ENCODE data around the gene PTPN21. TPM values are rescaled to one million over a fixed set of nuclear protein-coding genes. Genes with fewer than 3 reads are reported as not detected.

The PTPN21 gene
- total RNA-seq, 1 experiment from 2014 or later: 15.0 TPM

DNA sequence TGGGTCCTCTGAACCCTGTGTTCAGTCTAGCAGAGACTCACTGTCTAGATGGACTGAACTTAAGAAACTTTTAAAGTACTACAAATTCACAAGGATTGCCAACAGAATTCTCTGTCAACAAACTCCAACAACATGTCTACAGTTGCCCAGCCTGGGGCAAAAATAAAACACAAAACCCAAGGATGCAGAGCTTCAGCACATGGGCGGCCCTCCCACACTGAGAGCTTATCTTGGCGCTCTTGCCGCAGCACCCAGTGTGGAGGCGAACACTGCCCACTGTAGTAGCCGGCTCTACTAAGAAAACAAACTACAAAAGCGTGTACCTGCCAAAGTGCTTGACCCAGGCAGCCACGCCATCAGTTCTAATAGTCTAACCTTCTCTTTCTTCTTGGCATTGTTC, 66.7 kb downstream of the PTPN21 start:
- no peaks in the 10 kb centered on the region for H3K27me3 ChIP-seq (ENCODE audit: control insufficient read depth, insufficient read depth, low read length)
- no peaks in the 10 kb centered on the region for H3K4me1 ChIP-seq (ENCODE audit: control insufficient read depth, insufficient read depth, low read length)
- BruUV-seq (replicated peaks): no TSS peak
- DNase-seq (ENCODE audit: low read depth, low spot score) (no peak), ATAC-seq (no peak)
- no peaks in the 10 kb centered on the region; the same call in 1 of the 2 replicates for H3K36me3 ChIP-seq (ENCODE audit: control insufficient read depth, insufficient read depth, low read length)
- POLR2A ChIA-PET: no interaction called here
- H3K27ac ChIP-seq (ENCODE audit: low read length): no peak overlapping the region
- in situ Hi-C loops (cut with HindIII; ENCODE audit: low pct_unique_long_range_greater_than_20kb, low sequenced_read_pairs): no loop called here
- TF ChIP-seq, protein P1, sequence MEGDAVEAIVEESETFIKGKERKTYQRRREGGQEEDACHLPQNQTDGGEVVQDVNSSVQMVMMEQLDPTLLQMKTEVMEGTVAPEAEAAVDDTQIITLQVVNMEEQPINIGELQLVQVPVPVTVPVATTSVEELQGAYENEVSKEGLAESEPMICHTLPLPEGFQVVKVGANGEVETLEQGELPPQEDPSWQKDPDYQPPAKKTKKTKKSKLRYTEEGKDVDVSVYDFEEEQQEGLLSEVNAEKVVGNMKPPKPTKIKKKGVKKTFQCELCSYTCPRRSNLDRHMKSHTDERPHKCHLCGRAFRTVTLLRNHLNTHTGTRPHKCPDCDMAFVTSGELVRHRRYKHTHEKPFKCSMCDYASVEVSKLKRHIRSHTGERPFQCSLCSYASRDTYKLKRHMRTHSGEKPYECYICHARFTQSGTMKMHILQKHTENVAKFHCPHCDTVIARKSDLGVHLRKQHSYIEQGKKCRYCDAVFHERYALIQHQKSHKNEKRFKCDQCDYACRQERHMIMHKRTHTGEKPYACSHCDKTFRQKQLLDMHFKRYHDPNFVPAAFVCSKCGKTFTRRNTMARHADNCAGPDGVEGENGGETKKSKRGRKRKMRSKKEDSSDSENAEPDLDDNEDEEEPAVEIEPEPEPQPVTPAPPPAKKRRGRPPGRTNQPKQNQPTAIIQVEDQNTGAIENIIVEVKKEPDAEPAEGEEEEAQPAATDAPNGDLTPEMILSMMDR (IDR thresholded peaks at IDR 0.05): no peak
- CTCF ChIA-PET: no interaction called here
- H3K9me3 ChIP-seq (ENCODE audit: control insufficient read depth, insufficient read depth, low read depth, low read length): no peaks in the 10 kb centered on the region
- intact Hi-C loops (cut with micrococcal nuclease; ENCODE audit: unreplicated experiment): no loop called here
- H3K4me3 ChIP-seq (ENCODE audit: low read depth in 2 of 2, low read length in 2 of 2): no peak overlapping the region

DNA sequence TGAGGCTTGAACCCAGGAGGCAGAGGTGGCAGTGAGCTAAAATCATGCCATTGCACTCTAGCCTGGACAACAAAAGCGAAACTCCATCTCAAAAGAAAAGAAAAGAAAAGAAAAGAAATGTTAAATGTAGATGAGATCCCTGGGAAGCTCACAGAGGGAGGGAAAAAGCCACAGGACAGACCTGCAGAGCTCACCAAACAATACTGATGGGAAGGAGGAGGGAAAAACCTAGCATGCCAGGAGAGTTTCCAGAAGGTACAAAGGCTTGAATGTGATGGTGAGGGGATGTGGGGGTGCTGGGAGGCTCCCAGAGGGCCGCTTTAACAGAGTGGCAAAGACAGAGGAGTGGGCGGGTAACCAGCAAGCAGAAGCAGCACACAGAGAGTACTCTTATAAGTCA, 72.3 kb downstream of the PTPN21 start:
- no TSS peak for BruUV-seq (replicated peaks)
- ChIA-PET POLR2A (no interaction called here), CTCF (no interaction called here)
- no peaks in the 10 kb centered on the region; the same call in 1 of the 2 replicates for H3K36me3 ChIP-seq (ENCODE audit: control insufficient read depth, insufficient read depth, low read length)
- no peak for DNase-seq (ENCODE audit: low read depth, low spot score)
- H3K27ac ChIP-seq (ENCODE audit: low read length): no peak overlapping the region
- in situ Hi-C loops (cut with HindIII; ENCODE audit: low pct_unique_long_range_greater_than_20kb, low sequenced_read_pairs) (no loop called here), intact Hi-C loops (cut with micrococcal nuclease; ENCODE audit: unreplicated experiment) (no loop called here)
- no peaks in the 10 kb centered on the region for H3K9me3 ChIP-seq (ENCODE audit: control insufficient read depth, insufficient read depth, low read depth, low read length)
- ATAC-seq: no peak
- H3K4me1 ChIP-seq (ENCODE audit: control insufficient read depth, insufficient read depth, low read length): no peaks in the 10 kb centered on the region
- TF ChIP-seq, protein P2, sequence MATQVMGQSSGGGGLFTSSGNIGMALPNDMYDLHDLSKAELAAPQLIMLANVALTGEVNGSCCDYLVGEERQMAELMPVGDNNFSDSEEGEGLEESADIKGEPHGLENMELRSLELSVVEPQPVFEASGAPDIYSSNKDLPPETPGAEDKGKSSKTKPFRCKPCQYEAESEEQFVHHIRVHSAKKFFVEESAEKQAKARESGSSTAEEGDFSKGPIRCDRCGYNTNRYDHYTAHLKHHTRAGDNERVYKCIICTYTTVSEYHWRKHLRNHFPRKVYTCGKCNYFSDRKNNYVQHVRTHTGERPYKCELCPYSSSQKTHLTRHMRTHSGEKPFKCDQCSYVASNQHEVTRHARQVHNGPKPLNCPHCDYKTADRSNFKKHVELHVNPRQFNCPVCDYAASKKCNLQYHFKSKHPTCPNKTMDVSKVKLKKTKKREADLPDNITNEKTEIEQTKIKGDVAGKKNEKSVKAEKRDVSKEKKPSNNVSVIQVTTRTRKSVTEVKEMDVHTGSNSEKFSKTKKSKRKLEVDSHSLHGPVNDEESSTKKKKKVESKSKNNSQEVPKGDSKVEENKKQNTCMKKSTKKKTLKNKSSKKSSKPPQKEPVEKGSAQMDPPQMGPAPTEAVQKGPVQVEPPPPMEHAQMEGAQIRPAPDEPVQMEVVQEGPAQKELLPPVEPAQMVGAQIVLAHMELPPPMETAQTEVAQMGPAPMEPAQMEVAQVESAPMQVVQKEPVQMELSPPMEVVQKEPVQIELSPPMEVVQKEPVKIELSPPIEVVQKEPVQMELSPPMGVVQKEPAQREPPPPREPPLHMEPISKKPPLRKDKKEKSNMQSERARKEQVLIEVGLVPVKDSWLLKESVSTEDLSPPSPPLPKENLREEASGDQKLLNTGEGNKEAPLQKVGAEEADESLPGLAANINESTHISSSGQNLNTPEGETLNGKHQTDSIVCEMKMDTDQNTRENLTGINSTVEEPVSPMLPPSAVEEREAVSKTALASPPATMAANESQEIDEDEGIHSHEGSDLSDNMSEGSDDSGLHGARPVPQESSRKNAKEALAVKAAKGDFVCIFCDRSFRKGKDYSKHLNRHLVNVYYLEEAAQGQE (IDR thresholded peaks at IDR 0.05; ENCODE audit: insufficient read depth in 1 of 2, low read depth in 2 of 2, low read length in 1 of 2): no peak
- no peaks in the 10 kb centered on the region for H3K27me3 ChIP-seq (ENCODE audit: control insufficient read depth, insufficient read depth, low read length)
- no peak overlapping the region for H3K4me3 ChIP-seq (ENCODE audit: low read depth in 2 of 2, low read length in 2 of 2)

DNA sequence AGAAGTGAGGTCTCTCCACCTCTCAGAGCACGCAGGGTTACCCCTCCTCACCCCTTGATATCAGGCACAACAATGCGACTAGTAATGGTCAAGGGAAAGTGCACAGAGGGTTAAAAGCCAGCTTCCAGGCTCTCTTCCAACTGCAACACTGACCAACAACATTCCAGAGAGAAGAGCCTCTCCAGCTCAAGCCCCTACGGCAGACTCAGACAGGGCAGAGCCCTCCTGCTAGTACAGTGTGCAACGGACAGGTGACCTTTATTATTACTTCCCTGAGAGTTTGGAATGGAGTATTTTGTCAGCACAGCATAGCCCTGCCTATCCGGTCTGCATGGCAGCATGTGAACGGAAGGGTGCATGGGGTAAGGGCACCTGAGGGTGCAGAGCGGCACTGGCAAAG, 73.0 kb downstream of the PTPN21 start:
- CTCF ChIA-PET: no interaction called here

More for the DNA sequence above, 73.0 kb downstream of the PTPN21 start:
- Histone ChIP-seq H3K4me3 (ENCODE audit: low read depth in 2 of 2, low read length in 2 of 2) (no peak overlapping the region), H3K27ac (ENCODE audit: low read length) (no peak overlapping the region), H3K9me3 (ENCODE audit: control insufficient read depth, insufficient read depth, low read depth, low read length) (no peaks in the 10 kb centered on the region), H3K27me3 (ENCODE audit: control insufficient read depth, insufficient read depth, low read length) (no peaks in the 10 kb centered on the region), H3K4me1 (ENCODE audit: control insufficient read depth, insufficient read depth, low read length) (no peaks in the 10 kb centered on the region), H3K36me3 (ENCODE audit: control insufficient read depth, insufficient read depth, low read length) (no peaks in the 10 kb centered on the region; the same call in 1 of the 2 replicates)
- DNase-seq (ENCODE audit: low read depth, low spot score) (no peak), ATAC-seq (no peak)
- no peak for TF ChIP-seq TCF7L2 (IDR thresholded peaks at IDR 0.05; ENCODE audit: low read depth, low read length)
- no peak for TF ChIP-seq POLR2AphosphoS5 (IDR thresholded peaks at IDR 0.05; ENCODE audit: low read depth, low read length)
- TF ChIP-seq, protein P1 (IDR thresholded peaks at IDR 0.05): no peak
- TF ChIP-seq, protein P2 (IDR thresholded peaks at IDR 0.05; ENCODE audit: insufficient read depth in 1 of 2, low read depth in 2 of 2, low read length in 1 of 2): no peak
- no peak for TF ChIP-seq SIN3A (IDR thresholded peaks at IDR 0.05; ENCODE audit: borderline replicate concordance, insufficient read depth, low read depth, low read length)
- no TSS peak for BruUV-seq (replicated peaks)
- in situ Hi-C loops (cut with HindIII; ENCODE audit: low pct_unique_long_range_greater_than_20kb, low sequenced_read_pairs): no loop called here
- POLR2A ChIA-PET: no interaction called here
- intact Hi-C loops (cut with micrococcal nuclease; ENCODE audit: unreplicated experiment): no loop called here
